HS-27A (cell line): ENCODE measurements around the gene PRRC2B.
"Not testable (repeated sequence)": the region's sequence is repeated elsewhere in the genome, so short reads cannot be mapped to it uniquely, and the experiment has no call there.

ENCODE experiments used
- DNase-seq: peaks from one replicate; pipeline ENCODE4 v3.0.0-alpha.2; 2012; ENCODE audit warnings: low read depth, missing footprints

The PRRC2B gene

GRCh38 chr9:131472085-131472484 lies 78.2 kb downstream of the PRRC2B start:
- not testable (repeated sequence) for DNase-seq

- DNase-seq = no peak
Observed at GRCh38 chr9:131473198-131473885, 79.5 kb downstream of the PRRC2B start.

GRCh38 chr9:131473891-131474290 lies 80.0 kb downstream of the PRRC2B start:
- no peak for DNase-seq

- DNase-seq = no peak
Observed at GRCh38 chr9:131474711-131475110, 80.8 kb downstream of the PRRC2B start.

- DNase-seq = no peak
Observed at GRCh38 chr9:131475111-131475955, 81.4 kb downstream of the PRRC2B start.

GRCh38 chr9:131475956-131476776 lies 82.3 kb downstream of the PRRC2B start:
- DNase-seq = no peak

- DNase-seq = no peak
Observed at GRCh38 chr9:131476777-131477345, 83.0 kb downstream of the PRRC2B start.

GRCh38 chr9:131477367-131477766 lies 83.5 kb downstream of the PRRC2B start:
- DNase-seq = no peak

GRCh38 chr9:131477816-131478419 lies 84.0 kb downstream of the PRRC2B start:
- no peak for DNase-seq

GRCh38 chr9:131478421-131478868 lies 84.6 kb downstream of the PRRC2B start:
- no peak for DNase-seq

- DNase-seq = no peak
Observed at GRCh38 chr9:131478911-131479310, 85.0 kb downstream of the PRRC2B start.

GRCh38 chr9:131480258-131480657 lies 86.4 kb downstream of the PRRC2B start:
- DNase-seq = no peak

GRCh38 chr9:131481441-131482342 lies 87.8 kb downstream of the PRRC2B start:
- no peak for DNase-seq

- no peak for DNase-seq
Observed at GRCh38 chr9:131482343-131483006, 88.6 kb downstream of the PRRC2B start.

GRCh38 chr9:131483319-131484050 lies 89.6 kb downstream of the PRRC2B start:
- no peak for DNase-seq

GRCh38 chr9:131484051-131484445 lies 90.2 kb downstream of the PRRC2B start:
- no peak for DNase-seq

GRCh38 chr9:131484560-131485185 lies 90.8 kb downstream of the PRRC2B start:
- DNase-seq = no peak

- no peak for DNase-seq
Observed at GRCh38 chr9:131485206-131485605, 91.3 kb downstream of the PRRC2B start.
